IPS DF 6.9 (cell line): ENCODE results near the gene LDLRAP1.

ENCODE experiments used
- DNase-seq: peaks from one replicate; pipeline ENCODE4 v3.0.0-alpha.2; 2013; ENCODE audit warnings: low read depth, low spot score
- H3K27ac ChIP-seq: one replicate; pipeline ENCODE4 v1.5.1; 2013; ENCODE audit warnings: low read length, control low read depth
- H3K27me3 ChIP-seq: 2 replicates; pipeline ENCODE4 v1.6.1; 2013; ENCODE audit warnings: mild to moderate bottlenecking, low read length; ENCODE audit not compliant: control insufficient read depth, insufficient read depth
- H3K36me3 ChIP-seq: 2 replicates; pipeline ENCODE4 v1.6.1; 2013; ENCODE audit warnings: low read length; ENCODE audit not compliant: control insufficient read depth, insufficient read depth
- H3K4me1 ChIP-seq: 2 replicates; pipeline ENCODE4 v1.6.1; 2013; ENCODE audit warnings: low read length; ENCODE audit not compliant: control insufficient read depth, insufficient read depth
- H3K4me3 ChIP-seq: 2 replicates; pipeline ENCODE4 v1.5.1; 2013; ENCODE audit warnings: mild to moderate bottlenecking, low read length
- H3K9me3 ChIP-seq: 2 replicates; pipeline ENCODE4 v1.6.1; 2013; ENCODE audit warnings: low read length, inconsistent platforms; ENCODE audit not compliant: control insufficient read depth, insufficient read depth
- WGBS: extraction: QIAGEN DNeasy Blood & Tissue Kit; methylation state at CpG from one replicate; pipeline ENCODE4 v1.1.7; 2013; ENCODE audit warnings: mixed read lengths, missing lambda C conversion rate; ENCODE audit not compliant: insufficient read length, insufficient coverage; 5-methylcytosine and 5-hydroxymethylcytosine counted together

The LDLRAP1 gene

DNA sequence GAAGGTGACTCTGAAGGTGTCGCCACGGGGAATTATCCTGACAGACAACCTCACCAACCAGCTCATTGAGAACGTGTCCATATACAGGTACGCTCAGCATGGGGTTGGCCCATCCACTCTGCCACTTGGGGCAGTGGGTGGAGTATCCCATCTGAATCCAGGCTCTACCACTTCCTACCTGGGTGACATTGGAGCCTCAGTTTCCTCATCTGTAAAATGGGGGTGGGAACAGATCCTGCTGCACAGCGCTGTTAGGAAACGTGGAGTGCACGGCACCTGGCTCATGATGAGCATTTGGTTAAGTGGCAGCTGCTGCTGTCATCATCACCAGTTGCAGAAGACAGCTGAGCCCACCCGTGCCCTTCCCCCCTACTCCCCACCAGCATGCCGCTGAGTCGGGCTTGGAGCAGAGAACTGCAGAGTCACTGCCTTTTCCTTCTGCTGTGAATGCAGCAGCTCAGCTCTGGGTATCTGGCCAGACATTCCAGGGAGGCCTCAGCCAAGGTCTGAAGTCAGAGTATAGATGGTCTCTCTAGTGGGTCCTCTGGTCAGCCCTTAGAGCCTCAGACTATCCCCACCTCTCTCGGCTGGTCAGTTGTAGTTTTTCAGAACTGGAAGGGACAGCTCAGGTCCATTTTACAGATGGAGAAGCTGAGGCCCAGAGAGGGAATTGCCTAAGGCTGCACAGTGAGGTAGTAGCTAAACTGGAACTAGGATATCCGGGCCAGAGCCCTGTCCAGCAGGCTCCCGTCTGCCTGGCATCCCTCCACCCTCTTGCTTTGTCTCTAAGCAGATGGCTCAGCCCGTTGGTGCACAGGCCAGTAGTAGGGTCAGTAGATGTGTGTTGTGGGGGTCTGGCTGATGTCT is 11.7 kb downstream of the LDLRAP1 start:
- Histone ChIP-seq H3K27ac (no peak overlapping the region), H3K27me3 (no peaks in the 10 kb centered on the region), H3K9me3 (no peaks in the 10 kb centered on the region), H3K4me1 (no peaks in the 10 kb centered on the region), H3K4me3 (no peak overlapping the region), H3K36me3 (no peaks in the 10 kb centered on the region)
- no peak for DNase-seq
- WGBS: no CpG with 5 or more reads among the region's 14 CpGs

DNA sequence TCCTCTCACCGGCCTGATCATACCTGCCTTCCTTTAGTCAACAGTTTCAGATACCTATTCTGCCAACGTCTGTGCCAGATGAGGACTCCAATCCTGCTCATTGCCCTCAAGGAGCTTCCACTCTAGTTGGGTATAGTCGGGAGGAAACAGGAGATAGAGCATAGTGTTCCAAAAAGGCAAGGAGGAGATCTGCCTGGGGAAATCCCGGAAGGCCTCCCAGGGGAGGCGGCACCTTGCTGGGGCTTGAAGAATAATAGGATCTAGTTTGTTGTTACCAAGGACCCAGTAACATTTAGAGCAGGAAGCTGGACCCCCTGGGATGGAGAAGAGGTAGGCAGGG is 12.3 kb downstream of the LDLRAP1 start:
- no peaks in the 10 kb centered on the region for H3K9me3 ChIP-seq
- no peak overlapping the region for H3K4me3 ChIP-seq
- WGBS: no CpG with 5 or more reads among the region's 5 CpGs
- no peak for DNase-seq
- H3K27me3 ChIP-seq: no peaks in the 10 kb centered on the region
- no peaks in the 10 kb centered on the region for H3K36me3 ChIP-seq
- H3K27ac ChIP-seq: no peak overlapping the region
- H3K4me1 ChIP-seq: no peaks in the 10 kb centered on the region

DNA sequence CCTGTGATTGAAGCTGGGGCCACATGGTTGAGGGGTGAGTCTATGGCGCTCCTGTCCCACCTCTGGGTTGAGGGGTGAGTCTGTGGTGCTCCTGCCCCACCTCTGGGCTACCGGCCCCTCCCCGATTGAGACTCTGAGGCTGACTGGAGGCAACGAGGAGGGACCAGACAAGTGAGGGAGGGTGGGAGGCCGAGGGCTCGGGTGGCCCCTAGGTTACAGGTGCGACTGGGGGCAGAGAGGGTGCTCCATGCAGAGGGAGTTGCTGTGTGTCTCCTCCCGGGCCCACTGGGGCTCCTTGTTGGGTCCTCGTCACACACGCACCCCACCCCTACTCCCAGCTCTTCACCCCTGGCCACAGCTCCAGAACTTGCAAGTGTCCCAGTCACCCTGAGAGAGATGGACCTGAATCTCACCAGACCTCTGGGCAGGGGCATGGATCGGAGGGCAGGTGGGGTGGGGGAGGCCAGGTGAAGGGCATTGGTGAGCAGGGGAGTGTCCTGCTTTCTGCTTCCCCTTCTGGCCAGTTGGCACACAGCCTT is 12.8 kb downstream of the LDLRAP1 start:
- Histone ChIP-seq H3K9me3 (no peaks in the 10 kb centered on the region), H3K4me3 (no peak overlapping the region), H3K27me3 (no peaks in the 10 kb centered on the region), H3K4me1 (no peaks in the 10 kb centered on the region), H3K27ac (no peak overlapping the region), H3K36me3 (no peaks in the 10 kb centered on the region)
- DNase-seq: no peak
- no CpG with 5 or more reads among the region's 11 CpGs for WGBS

GRCh38 chr1:25556791-25557476 is 13.5 kb downstream of the LDLRAP1 start:
- Histone ChIP-seq H3K9me3 (no peaks in the 10 kb centered on the region), H3K36me3 (no peaks in the 10 kb centered on the region), H3K4me3 (no peak overlapping the region), H3K27ac (no peak overlapping the region), H3K4me1 (no peaks in the 10 kb centered on the region), H3K27me3 (no peaks in the 10 kb centered on the region)
- no CpG with 5 or more reads among the region's 10 CpGs for WGBS
- DNase-seq: no peak

DNA sequence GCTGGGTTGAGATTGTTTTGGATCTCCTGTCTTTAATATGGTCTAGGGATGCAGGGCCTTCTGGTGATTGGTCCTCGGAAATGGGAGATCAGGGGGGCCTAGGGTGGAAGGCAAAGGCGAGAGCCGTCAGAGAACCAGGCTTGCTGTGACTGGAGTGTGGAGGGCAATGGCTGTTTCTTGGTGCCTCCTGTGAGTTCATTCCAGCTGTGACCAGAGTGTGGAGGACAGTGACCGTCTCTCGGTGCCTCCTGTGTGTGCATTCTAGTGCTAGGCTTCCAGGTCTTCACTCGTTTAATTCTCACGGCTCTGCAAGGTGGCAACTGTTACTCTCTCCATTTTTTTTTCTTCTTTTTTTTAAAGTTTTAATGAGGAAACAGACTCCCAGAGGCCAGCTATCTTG is 14.1 kb downstream of the LDLRAP1 start:
- Histone ChIP-seq H3K4me1 (peaks cover 3% of the 10 kb centered on the region; the same call in 1 of the 2 replicates), H3K27me3 (no peaks in the 10 kb centered on the region), H3K4me3 (no peak overlapping the region), H3K9me3 (no peaks in the 10 kb centered on the region), H3K27ac (no peak overlapping the region), H3K36me3 (no peaks in the 10 kb centered on the region)
- no CpG with 5 or more reads among the region's 7 CpGs for WGBS
- DNase-seq: no peak

DNA sequence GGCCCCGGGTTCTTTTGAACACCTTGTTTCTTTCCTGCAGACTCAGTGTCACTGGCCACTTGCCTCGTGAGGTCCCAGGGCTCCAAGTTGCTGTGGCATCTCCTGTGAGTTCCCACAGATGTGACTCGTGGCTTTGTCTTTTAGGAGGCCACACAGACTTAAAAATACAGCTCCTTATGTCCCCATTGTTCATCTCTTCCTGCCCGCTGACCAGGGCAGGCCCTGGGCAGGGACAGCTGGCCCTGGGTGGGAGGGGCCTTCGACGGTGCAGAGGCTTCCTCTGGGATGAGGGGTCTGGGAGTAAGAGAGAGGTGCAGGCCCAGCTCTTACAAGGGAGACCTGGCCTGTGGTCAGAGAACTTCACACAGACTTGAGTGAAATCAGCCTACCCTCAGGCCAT is 15.6 kb downstream of the LDLRAP1 start:
- H3K4me1 ChIP-seq: peaks cover 3% of the 10 kb centered on the region; the same call in 1 of the 2 replicates
- no peak overlapping the region for H3K27ac ChIP-seq
- 0 out of 2 replicates have a peak, but pooled peaks cover 3% of the 10 kb centered on the region for H3K36me3 ChIP-seq
- H3K4me3 ChIP-seq: no peak overlapping the region
- H3K9me3 ChIP-seq: no peaks in the 10 kb centered on the region
- H3K27me3 ChIP-seq: no peaks in the 10 kb centered on the region
- WGBS: no CpG with 5 or more reads among the region's 6 CpGs
- DNase-seq: no peak

GRCh38 chr1:25560001-25560400 is 16.6 kb downstream of the LDLRAP1 start:
- Histone ChIP-seq H3K9me3 (no peaks in the 10 kb centered on the region), H3K4me3 (no peak overlapping the region), H3K27me3 (no peaks in the 10 kb centered on the region), H3K4me1 (peaks cover 3% of the 10 kb centered on the region; the same call in 1 of the 2 replicates), H3K36me3 (0 out of 2 replicates have a peak, but pooled peaks cover 3% of the 10 kb centered on the region), H3K27ac (no peak overlapping the region)
- DNase-seq: no peak
- WGBS: no CpG with 5 or more reads among the region's 9 CpGs

DNA sequence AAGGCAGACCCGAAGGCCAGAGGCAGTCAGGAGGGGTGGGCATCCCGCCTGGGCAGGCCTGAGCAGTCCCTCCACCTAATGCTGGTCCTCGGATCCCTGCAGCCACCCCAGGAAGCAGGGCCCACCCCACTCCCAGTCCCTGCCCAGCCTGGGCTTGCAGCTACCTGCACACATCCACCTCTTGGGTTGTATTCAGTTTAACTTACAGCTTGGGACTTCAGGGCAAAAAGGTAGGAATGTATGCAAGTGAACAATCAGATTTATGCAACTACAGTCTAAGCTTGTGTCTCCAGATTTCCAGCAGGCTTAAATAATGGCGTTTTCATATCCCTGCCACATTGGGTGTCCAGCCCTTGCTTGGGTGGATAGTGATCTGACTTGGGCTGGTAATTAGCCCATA is 17.4 kb downstream of the LDLRAP1 start:
- Histone ChIP-seq H3K4me1 (peaks cover 3% of the 10 kb centered on the region), H3K36me3 (0 out of 2 replicates have a peak, but pooled peaks cover 3% of the 10 kb centered on the region), H3K27ac (no peak overlapping the region), H3K4me3 (no peak overlapping the region), H3K27me3 (no peaks in the 10 kb centered on the region), H3K9me3 (no peaks in the 10 kb centered on the region)
- WGBS: no CpG with 5 or more reads among the region's 4 CpGs
- no peak for DNase-seq

DNA sequence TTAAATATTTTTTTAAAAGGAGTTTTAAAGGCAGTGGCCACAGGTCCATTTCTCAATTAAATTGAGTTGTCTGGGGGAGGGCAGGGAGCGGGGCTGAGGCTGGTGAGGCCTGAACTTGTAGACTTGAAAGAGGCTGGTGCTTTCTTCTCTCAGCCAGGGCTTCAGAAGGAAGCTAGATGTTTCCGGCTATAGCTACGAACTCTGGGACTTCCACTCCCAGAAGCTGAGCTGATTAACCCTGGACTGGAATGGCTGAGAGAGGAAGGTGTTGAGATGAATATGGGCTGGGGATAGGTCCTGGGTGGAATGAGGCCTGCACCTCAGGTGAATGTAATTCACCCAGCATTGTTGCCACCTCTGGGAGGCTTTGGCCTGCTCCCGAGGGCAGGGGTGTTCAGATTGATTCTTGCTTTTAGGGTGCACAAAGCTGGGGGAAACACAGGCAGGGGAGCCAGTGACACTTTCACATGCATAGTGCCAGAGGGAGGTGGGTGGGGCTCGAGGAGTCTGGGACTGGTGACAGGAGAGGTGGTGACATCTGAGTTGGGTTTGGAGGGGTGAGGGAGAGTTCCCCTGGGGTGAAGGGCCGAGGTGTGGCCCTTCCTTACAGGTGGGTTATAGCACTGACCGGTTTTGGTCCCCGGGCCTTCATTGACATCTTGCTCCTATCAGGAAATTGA is 18.2 kb downstream of the LDLRAP1 start:
- WGBS: no CpG with 5 or more reads among the region's 8 CpGs
- H3K4me1 ChIP-seq: peaks cover 3% of the 10 kb centered on the region
- no peak for DNase-seq

More for the DNA sequence above, 18.2 kb downstream of the LDLRAP1 start:
- Histone ChIP-seq H3K36me3 (0 out of 2 replicates have a peak, but pooled peaks cover 3% of the 10 kb centered on the region), H3K9me3 (no peaks in the 10 kb centered on the region), H3K27ac (no peak overlapping the region), H3K27me3 (no peaks in the 10 kb centered on the region), H3K4me3 (no peak overlapping the region)
